CD1c-positive myeloid dendritic cell (primary cell): Measurements from ENCODE around the gene PDXK.
A peak's percentile ranks its signal among the peaks of the same experiment; 100 is the strongest.

Experiments
- DNase-seq: peaks from one replicate; pipeline ENCODE4 v3.0.0-alpha.2; 2016; ENCODE audit errors: extremely low spot score

PDXK gene

GRCh38 chr21:43723648-43724047, 4.7 kb downstream of the PDXK start:
- DNase-seq = no peak

GRCh38 chr21:43726686-43727518, 8.0 kb downstream of the PDXK start:
- peak; percentile 81 for DNase-seq

- peak; percentile 66 for DNase-seq
These were observed 8.7 kb downstream of the PDXK start for GRCh38 chr21:43727519-43728153.

GRCh38 chr21:43728154-43728466, 9.2 kb downstream of the PDXK start:
- no peak for DNase-seq

- peak; percentile 98 for DNase-seq
These were observed 9.8 kb downstream of the PDXK start for GRCh38 chr21:43728467-43729390.

- DNase-seq = no peak
These were observed 12.5 kb downstream of the PDXK start for GRCh38 chr21:43731476-43731875.

- no peak for DNase-seq
These were observed 13.2 kb downstream of the PDXK start for GRCh38 chr21:43731891-43732711.

- no peak for DNase-seq
These were observed 14.1 kb downstream of the PDXK start for GRCh38 chr21:43733060-43733459.

GRCh38 chr21:43733529-43734071, 14.7 kb downstream of the PDXK start:
- DNase-seq = peak; percentile 70

GRCh38 chr21:43734131-43734927, 15.4 kb downstream of the PDXK start:
- DNase-seq = no peak

GRCh38 chr21:43734928-43735229, 15.9 kb downstream of the PDXK start:
- DNase-seq = no peak

GRCh38 chr21:43735236-43736091, 16.5 kb downstream of the PDXK start:
- no peak for DNase-seq

GRCh38 chr21:43736224-43736883, 17.4 kb downstream of the PDXK start:
- DNase-seq = no peak

- DNase-seq = no peak
These were observed 18.4 kb downstream of the PDXK start for GRCh38 chr21:43737158-43737950.

- DNase-seq = peak; percentile 47
These were observed 20.9 kb downstream of the PDXK start for GRCh38 chr21:43739621-43740435.

GRCh38 chr21:43740497-43741156, 21.7 kb downstream of the PDXK start:
- peak; percentile 65 for DNase-seq
